C4-2B (cell line): ENCODE results near the gene KCNIP1.

Experiments
- CTCF ChIP-seq: fragments of 450-650 bp; conservative IDR thresholded peaks from 2 replicates; pipeline ENCODE4 v1.5.1; 2017; ENCODE audit warnings: mild to moderate bottlenecking
- ZFX ChIP-seq: fragments of 450-650 bp; IDR thresholded peaks from 2 replicates; pipeline ENCODE4 v1.6.1; 2017

GRCh38 chr5:170633235-170634081 is 129.6 kb downstream of the KCNIP1 start:
- TF ChIP-seq CTCF = peak; percentile 32
- no peak for TF ChIP-seq ZFX
